Tibial nerve (tissue), 4 donors: Measurements from ENCODE around the gene NKAPL. TPM values are rescaled to one million over a fixed set of nuclear protein-coding genes. Genes with fewer than 3 reads are reported as not detected.

Source experiments
- DNase-seq, 2 donors: peaks; one replicate each; pipeline ENCODE4 v3.0.0-alpha.2; 2019; ENCODE audit warnings: low spot score in 2 of 2
- H3K27ac ChIP-seq, 4 donors: fragments of 200-600 bp; sonication (generic) in 3 of 4; one replicate each; pipeline ENCODE4 v1.5.1; 2017 to 2019; ENCODE audit warnings: mild to moderate bottlenecking in 1 of 4
- H3K27me3 ChIP-seq, 2 donors: fragments of 200-600 bp; sonication (generic) in 1 of 2; one replicate each; pipeline versions ENCODE4 v1.5.1 to v1.6.0; 2017 to 2019
- H3K36me3 ChIP-seq, 3 donors: fragments of 200-600 bp; sonication (generic); one replicate each; pipeline ENCODE4 v1.5.1; 2018 to 2019
- H3K4me1 ChIP-seq, 4 donors: fragments of 200-600 bp; sonication (generic) in 3 of 4; one replicate each; pipeline ENCODE4 v1.5.1; 2017 to 2019
- H3K4me3 ChIP-seq, 4 donors: fragments of 200-600 bp; sonication (generic) in 3 of 4; one replicate each; pipeline ENCODE4 v1.5.1; 2017 to 2019; ENCODE audit warnings: mild to moderate bottlenecking in 1 of 4, moderate library complexity in 1 of 4
- H3K9me3 ChIP-seq, 4 donors: fragments of 200-600 bp; sonication (generic) in 3 of 4; one replicate each; pipeline ENCODE4 v1.5.1; 2017 to 2019
- CTCF ChIP-seq, 5 experiments: fragments of 200-600 bp in 3 of 5; fragments of 450-650 bp in 2 of 5; sonication (generic) in 3 of 5; IDR thresholded peaks; one replicate each; pipeline ENCODE4 v1.5.1; 2016 to 2019; ENCODE audit warnings: antibody characterized with exemption in 5 of 5, mild to moderate bottlenecking in 3 of 5, moderate library complexity in 2 of 5
- EP300 ChIP-seq, 2 donors: sonication (generic); formaldehyde crosslinking; IDR thresholded peaks; one replicate each; pipeline ENCODE4 v1.6.1; 2017; ENCODE audit warnings: antibody characterized with exemption in 2 of 2, mild to moderate bottlenecking in 1 of 2
- POLR2A ChIP-seq, 2 donors: fragments of 450-650 bp; IDR thresholded peaks; one replicate each; pipeline ENCODE4 v1.6.1; 2017; ENCODE audit warnings: antibody characterized with exemption in 2 of 2, mild to moderate bottlenecking in 2 of 2, moderate library complexity in 2 of 2
- WGBS, 2 donors: methylation state at CpG; one replicate each; pipeline ENCODE4 v1.1.5; 2018; 5-methylcytosine and 5-hydroxymethylcytosine counted together
- total RNA-seq, 4 donors: library from RNA; depleted of rRNA; stranded (reverse); fragments of >200 nt; gene quantifications; one replicate each; pipeline ENCODE4 v1.1.0, GENCODE V29; 2016

NKAPL gene
- total RNA-seq, 4 donors from 2014 or later, result 1.2 to 4.2 (median 1.8) TPM

- TF ChIP-seq EP300 (IDR thresholded peaks at IDR 0.05), result no peak
- TF ChIP-seq POLR2A (IDR thresholded peaks at IDR 0.05), result no peak
- TF ChIP-seq CTCF (IDR thresholded peaks at IDR 0.05), result no peak
- 51 to 52% methylated on average over 9 of the region's 9 CpGs for WGBS, 2 donors
These were observed 34.7 kb upstream of the NKAPL start for GRCh38 chr6:28224131-28225055.

DNA sequence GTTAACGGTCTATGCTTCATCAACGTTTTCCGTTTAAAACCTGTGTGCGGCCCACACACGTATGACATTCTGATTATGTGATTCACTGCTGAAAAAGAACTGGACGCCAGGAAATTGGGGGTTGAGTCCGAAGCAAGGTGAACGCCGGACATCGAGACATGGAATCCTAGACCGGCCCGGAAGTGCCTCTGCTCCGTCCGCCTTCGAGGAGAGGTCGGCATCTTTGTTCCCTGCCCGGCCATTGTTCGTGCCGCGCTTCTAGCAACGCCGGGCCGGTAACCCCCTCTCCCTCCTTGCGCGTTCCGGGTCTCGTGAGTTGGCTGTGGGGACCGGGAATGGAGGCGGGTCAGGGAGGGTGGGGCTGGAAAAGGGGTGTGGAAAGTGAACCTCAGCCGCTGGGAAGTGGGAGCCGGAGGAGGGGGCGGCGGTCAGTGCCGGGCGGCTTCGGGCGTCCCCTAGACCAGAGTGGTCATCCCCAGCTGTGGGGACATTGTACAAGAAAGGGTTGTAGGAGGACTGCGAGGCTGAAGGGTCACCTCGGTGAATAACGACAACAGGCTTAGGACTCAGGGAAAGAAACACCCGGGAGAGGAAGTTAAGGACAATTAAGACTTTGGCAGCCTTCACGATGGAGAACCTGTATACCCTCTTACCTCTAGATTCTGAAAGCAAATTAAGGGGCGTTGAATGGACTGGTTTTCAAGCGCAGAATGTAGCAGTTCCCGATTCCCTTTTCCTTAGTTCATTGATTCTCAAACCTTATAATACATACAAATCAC is 33.9 kb upstream of the NKAPL start, which contains the start of gene ZSCAN9:
TSS of gene ZSCAN9 (plus strand) at position 220 of the 779 bp plus-strand sequence. CDS start 1,810 bp downstream, outside the sequence.
- no peaks in the 10 kb centered on the region for H3K9me3 ChIP-seq
- H3K36me3 ChIP-seq, result peaks cover 0 to 34% (median 4%) of the 10 kb centered on the region in 3 donors
- 0 to 1% methylated on average over 43 to 45 of the region's 45 CpGs for WGBS, 2 donors
- peak within 1 kb of the TSS in 3 of 4 donors; percentile 61 to 86 (median 80) for H3K27ac ChIP-seq
- peak; percentile 55 to 82 for DNase-seq
- H3K4me3 ChIP-seq, result peak within 1 kb of the TSS; percentile 57 to 79 (median 68)
- H3K4me1 ChIP-seq, result peaks cover 0 to 27% (median 3%) of the 10 kb centered on the region in 4 donors
- TF ChIP-seq CTCF (IDR thresholded peaks at IDR 0.05) (no peak), POLR2A (IDR thresholded peaks at IDR 0.05) (no peak), EP300 (IDR thresholded peaks at IDR 0.05) (peak in 1 of 2 donors; percentile 85)
- H3K27me3 ChIP-seq, result peaks cover 0 to 14% of the 10 kb centered on the region in 2 donors

More at GRCh38 chr6:28224131-28225055, 34.7 kb upstream of the NKAPL start:
- H3K27ac ChIP-seq, result peak overlapping the region in 3 of 4 donors; percentile 61 to 86 (median 80)
- H3K36me3 ChIP-seq, result peaks cover 0 to 26% (median 0%) of the 10 kb centered on the region in 3 donors
- H3K4me3 ChIP-seq, result peak overlapping the region; percentile 57 to 79 (median 68)
- no peak for DNase-seq
- H3K4me1 ChIP-seq, result peaks cover 0 to 29% (median 3%) of the 10 kb centered on the region in 4 donors
- H3K27me3 ChIP-seq, result peaks cover 0 to 14% of the 10 kb centered on the region in 2 donors
- H3K9me3 ChIP-seq, result no peaks in the 10 kb centered on the region

DNA sequence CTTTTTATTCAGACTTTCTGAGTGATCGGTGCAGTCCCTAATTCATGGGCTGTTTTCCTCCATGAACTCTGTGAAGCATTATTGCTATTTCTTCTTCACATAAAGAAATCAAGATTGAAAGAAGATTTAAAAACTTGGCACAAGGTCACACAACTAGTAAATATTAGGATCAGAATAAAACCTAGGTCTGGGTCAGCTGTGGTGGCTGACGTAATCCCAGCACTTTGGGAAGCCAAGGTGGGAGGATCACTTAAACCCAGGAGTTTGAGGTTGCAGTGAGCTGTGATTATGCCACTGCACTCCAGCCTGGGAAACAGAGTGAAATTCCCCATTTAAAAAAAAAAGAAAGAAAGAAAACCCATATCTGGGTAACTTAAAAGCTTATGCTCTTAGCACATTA is 32.6 kb upstream of the NKAPL start:
- no peaks in the 10 kb centered on the region for H3K9me3 ChIP-seq
- peaks cover 0 to 27% (median 3%) of the 10 kb centered on the region in 4 donors for H3K4me1 ChIP-seq
- H3K27me3 ChIP-seq, result peaks cover 0 to 5% of the 10 kb centered on the region in 2 donors
- no peak for TF ChIP-seq POLR2A (IDR thresholded peaks at IDR 0.05)
- TF ChIP-seq EP300 (IDR thresholded peaks at IDR 0.05), result no peak
- no peak for TF ChIP-seq CTCF (IDR thresholded peaks at IDR 0.05)
- no peak overlapping the region for H3K4me3 ChIP-seq
- DNase-seq, result no peak
- H3K27ac ChIP-seq, result no peak overlapping the region
- WGBS, 2 donors, result 75 to 83% methylated on average over 2 of the region's 2 CpGs
- peaks cover 0 to 46% (median 8%) of the 10 kb centered on the region in 3 donors for H3K36me3 ChIP-seq

DNA sequence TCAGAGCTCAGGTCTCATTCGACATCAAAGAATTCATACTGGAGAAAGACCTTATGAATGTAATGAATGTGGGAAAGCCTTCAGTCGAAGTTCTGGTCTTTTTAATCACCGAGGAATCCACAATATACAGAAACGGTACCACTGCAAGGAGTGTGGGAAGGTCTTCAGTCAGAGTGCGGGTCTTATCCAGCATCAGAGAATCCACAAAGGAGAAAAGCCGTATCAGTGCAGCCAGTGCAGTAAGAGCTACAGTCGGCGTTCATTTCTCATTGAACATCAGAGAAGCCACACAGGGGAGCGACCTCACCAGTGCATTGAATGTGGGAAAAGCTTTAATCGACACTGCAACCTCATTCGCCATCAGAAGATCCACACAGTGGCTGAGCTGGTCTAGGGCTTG is 26.3 kb upstream of the NKAPL start:
- peaks cover 0 to 12% (median 0%) of the 10 kb centered on the region in 4 donors for H3K9me3 ChIP-seq
- peaks cover 4 to 70% (median 8%) of the 10 kb centered on the region in 3 donors for H3K36me3 ChIP-seq
- no peak overlapping the region for H3K4me3 ChIP-seq
- DNase-seq, result no peak
- peaks cover 0 to 4% (median 0%) of the 10 kb centered on the region in 4 donors for H3K4me1 ChIP-seq
- H3K27me3 ChIP-seq, result no peaks in the 10 kb centered on the region
- no peak for TF ChIP-seq EP300 (IDR thresholded peaks at IDR 0.05)
- no peak for TF ChIP-seq CTCF (IDR thresholded peaks at IDR 0.05)
- no peak for TF ChIP-seq POLR2A (IDR thresholded peaks at IDR 0.05)
- 95 to 97% methylated on average over 11 of the region's 11 CpGs for WGBS, 2 donors
- H3K27ac ChIP-seq, result no peak overlapping the region
